ENCODE data around the gene CD58. TPM values are rescaled to one million over a fixed set of nuclear protein-coding genes. Genes with fewer than 3 reads are reported as not detected.
A peak's percentile ranks its signal among the peaks of the same experiment; 100 is the strongest.

CD58 gene
- total and polyA plus RNA-seq, 2 of the 4 experiments (the other 2 are of a cell fraction): 5.4 to 5.7 TPM

- POLR2A ChIA-PET (ENCODE audit: unreplicated experiment): no interaction called here
- BruUV-seq (replicated peaks): no TSS peak
Measured at GRCh38 chr1:116571215-116571919, 541 bp upstream of the CD58 start.

More at GRCh38 chr1:116571215-116571919, 541 bp upstream of the CD58 start:
- Histone ChIP-seq H2BK20ac (ENCODE audit: low read depth, low read length) (no peak overlapping the region), H3K9me3 (ENCODE audit: control insufficient read depth, insufficient read depth, low read length) (no peaks in the 10 kb centered on the region), H2BK120ac (ENCODE audit: low read depth, low read length) (no peak overlapping the region; the same call in 1 of the 2 replicates), H3K4me2 (ENCODE audit: low read depth, low read length) (peak overlapping the region; percentile 90), H2AK5ac (ENCODE audit: low read depth, low read length) (0 out of 2 replicates have a peak overlapping the region, but pooled peaks have one; percentile 3), H3K9me1 (ENCODE audit: insufficient read depth, low read length) (peaks cover 5% of the 10 kb centered on the region; the same call in 1 of the 2 replicates), H3K9ac (ENCODE audit: low read depth, low read length) (peak overlapping the region; percentile 65), H3K4ac (ENCODE audit: low read depth, low read length) (peak overlapping the region; percentile 20; the same call in 1 of the 2 replicates), H3K56ac (ENCODE audit: extremely low read depth, insufficient read depth, low read length) (no peak overlapping the region), H2AK9ac (replicated peaks; ENCODE audit: low read depth, low read length, poor library complexity) (no peak overlapping the region), H4K5ac (ENCODE audit: low read depth, low read length) (peak overlapping the region; percentile 39; the same call in 1 of the 2 replicates), H3K79me1 (ENCODE audit: low read depth in 1 of 2, low read length in 2 of 2) (no peaks in the 10 kb centered on the region), H3K23ac (ENCODE audit: low read depth, low read length) (peak overlapping the region; percentile 52; the same call in 1 of the 2 replicates), H2AFZ (replicated peaks; ENCODE audit: low read length, poor library complexity) (peak overlapping the region; percentile 97), H2BK15ac (ENCODE audit: low read depth, low read length) (no peak overlapping the region), H3K27ac (ENCODE audit: insufficient read depth, low read length) (peak overlapping the region; percentile 23; the same call in 1 of the 2 replicates), H4K91ac (ENCODE audit: insufficient read depth, low read depth, low read length) (no peak overlapping the region), H3K36me3 (ENCODE audit: control insufficient read depth, insufficient read depth, low read length) (no peaks in the 10 kb centered on the region), H3K18ac (ENCODE audit: low read depth, low read length) (no peak overlapping the region), H3K4me3 (ENCODE audit: insufficient read depth, low read depth, low read length) (peak overlapping the region; percentile 80), H4K20me1 (ENCODE audit: insufficient read depth, low read length) (no peaks in the 10 kb centered on the region), H2BK5ac (ENCODE audit: low read depth, low read length, poor library complexity, severe bottlenecking) (no peak overlapping the region), H3K14ac (replicated peaks; ENCODE audit: low read depth, low read length) (peak overlapping the region; percentile 57; the same call in 1 of the 2 replicates), H3K4me1 (ENCODE audit: control insufficient read depth, insufficient read depth, low read length) (peaks cover 2% of the 10 kb centered on the region; the same call in 1 of the 2 replicates), H3K27me3 (ENCODE audit: control insufficient read depth, insufficient read depth, low read length) (peaks cover 12% of the 10 kb centered on the region), H4K8ac (ENCODE audit: low read depth in 2 of 2, low read length in 2 of 2) (peak overlapping the region; percentile 39 to 61; a peak in 2 of 4 replicates)
- intact Hi-C loops (cut with micrococcal nuclease) (loop anchor here (10.0 kb wide), 1 partner anchor 437 kb away; no protein-coding TSS in a partner anchor), dilution Hi-C loops (cut with HindIII; ENCODE audit: low sequenced_read_pairs, unreplicated experiment) (no loop called here), in situ Hi-C loops (cut with MboI; ENCODE audit: low sequenced_read_pairs) (no loop called here)
- DNase-seq (no peak), ATAC-seq (ENCODE audit: low read depth) (no peak)
- CTCF ChIA-PET: interaction anchor here (1.2 kb wide), 1 partner anchor 9 kb away, joined by 3 read pairs; no protein-coding TSS in a partner anchor
- TF ChIP-seq CHD1 (IDR thresholded peaks at IDR 0.05; ENCODE audit: low read depth, low read length): no peak
- TF ChIP-seq USF2 (IDR thresholded peaks at IDR 0.05; ENCODE audit: low read depth, low read length): no peak
- TF ChIP-seq BHLHE40 (IDR thresholded peaks at IDR 0.05; ENCODE audit: low read depth, low read length): no peak
- TF ChIP-seq RCOR1 (IDR thresholded peaks at IDR 0.05; ENCODE audit: insufficient replicate concordance, low read length): no peak
- no peak for TF ChIP-seq CTCF (conservative IDR thresholded peaks at IDR 0.05; ENCODE audit: low read depth, low read length)
- TF ChIP-seq RAD21 (IDR thresholded peaks at IDR 0.05; ENCODE audit: low read length): no peak
- 17% methylated on average over 12 of the region's 24 CpGs; no CpG with 5 or more reads in 1 of the 2 experiments for WGBS, 2 experiments (ENCODE audit: extremely low coverage in 2 of 2, insufficient read length in 1 of 2)
